B cell (primary cell): ENCODE data around the gene MYO16. TPM values are rescaled to one million over a fixed set of nuclear protein-coding genes. Genes with fewer than 3 reads are reported as not detected.

ENCODE experiments used
- ATAC-seq: fragments of 200-7000 bp; cut with Tn5 transposase; one replicate; pipeline ENCODE4 v1.10.0; 2021; ENCODE audit warnings: low read depth, mild to moderate bottlenecking, moderate number of reproducible peaks, moderate library complexity
- CTCF ChIA-PET: fragments of 350-600 bp; sonication (Branson Sonifier 250); formaldehyde crosslinking; loops from one replicate; lab custom pipeline; 2021; ENCODE audit warnings: antibody characterized with exemption, inconsistent platforms; lab: Charles Lee
- POLR2A ChIA-PET: fragments of 350-600 bp; sonication (Branson Sonifier 250); formaldehyde crosslinking; loops from one replicate; lab custom pipeline; 2021; ENCODE audit warnings: antibody characterized with exemption; lab: Charles Lee
- DNase-seq: peaks from one replicate; pipeline ENCODE4 v3.0.0; 2013
- H2AFZ ChIP-seq: 2 replicates; pipeline ENCODE4 v1.6.1; 2012; ENCODE audit warnings: mild to moderate bottlenecking, low read depth, low read length; ENCODE audit not compliant: insufficient read depth, poor library complexity, severe bottlenecking
- H3K27ac ChIP-seq, 2 donors: 1 replicate in 1 of 2; 2 replicates in 1 of 2; pipeline ENCODE4 v1.5.1; 2012 to 2013; ENCODE audit warnings: low read length in 2 of 2, mild to moderate bottlenecking in 2 of 2, moderate library complexity in 1 of 2
- H3K27me3 ChIP-seq, 4 experiments: fragments of 200-600 bp in 1 of 4; sonication (generic) in 1 of 4; replicated peaks in 1 of 4; 1 replicate in 2 of 4; 2 replicates in 2 of 4; pipeline versions ENCODE4 v1.6.1 to v1.7.0; 2013 to 2016; ENCODE audit warnings: low read length in 3 of 4, mild to moderate bottlenecking in 2 of 4, mixed read lengths in 1 of 4, moderate library complexity in 1 of 4; ENCODE audit not compliant: insufficient read depth in 4 of 4, control insufficient read depth in 3 of 4; ENCODE audit errors: control extremely low read depth in 1 of 4
- H3K36me3 ChIP-seq, 2 experiments: replicated peaks in 1 of 2; 1 replicate in 1 of 2; 2 replicates in 1 of 2; pipeline versions ENCODE4 v1.6.1 to v1.7.1; 2013; ENCODE audit warnings: low read length in 1 of 2; ENCODE audit not compliant: insufficient read depth in 2 of 2, control insufficient read depth in 1 of 2; ENCODE audit errors: control extremely low read depth in 1 of 2, extremely low read depth in 1 of 2
- H3K4me1 ChIP-seq, 2 donors: fragments of 200-600 bp in 1 of 2; sonication (generic) in 1 of 2; 1 replicate in 1 of 2; 2 replicates in 1 of 2; pipeline versions ENCODE4 v1.5.1 to v1.6.1; 2013 to 2017; ENCODE audit warnings: low read length in 2 of 2; ENCODE audit not compliant: control insufficient read depth in 2 of 2, insufficient read depth in 2 of 2
- H3K4me2 ChIP-seq: replicated peaks from 2 replicates; pipeline ENCODE3; 2012; ENCODE audit warnings: mild to moderate bottlenecking, low read depth, low read length; ENCODE audit not compliant: poor library complexity, severe bottlenecking
- H3K4me3 ChIP-seq, 5 experiments: fragments of 200-600 bp in 1 of 5; sonication (generic) in 1 of 5; 1 replicate in 3 of 5; 2 replicates in 2 of 5; pipeline versions ENCODE4 v1.5.1 to v1.7.0; 2011 to 2016; ENCODE audit warnings: low read length in 4 of 5, mild to moderate bottlenecking in 4 of 5, low read depth in 2 of 5, control low read depth in 1 of 5, moderate library complexity in 1 of 5; ENCODE audit not compliant: insufficient read depth in 1 of 5; ENCODE audit errors: control extremely low read depth in 1 of 5, extremely low read depth in 1 of 5
- H3K79me2 ChIP-seq: fragments of 200-600 bp; sonication (generic); one replicate; pipeline ENCODE4 v1.6.0; 2016; ENCODE audit warnings: low read length; ENCODE audit not compliant: control insufficient read depth, insufficient read depth
- H3K9ac ChIP-seq: fragments of 200-600 bp; sonication (generic); 2 replicates; pipeline ENCODE4 v1.6.1; 2017; ENCODE audit warnings: mild to moderate bottlenecking, low read length, moderate library complexity
- H3K9me3 ChIP-seq, 3 donors: one replicate each; pipeline versions ENCODE4 v1.6.1 to v1.7.1; 2013; ENCODE audit warnings: low read length in 2 of 3; ENCODE audit not compliant: control insufficient read depth in 2 of 3, insufficient read depth in 1 of 3; ENCODE audit errors: control extremely low read depth in 1 of 3
- H4K20me1 ChIP-seq: 2 replicates; pipeline ENCODE4 v1.6.0; 2012; ENCODE audit warnings: mild to moderate bottlenecking, low read length; ENCODE audit not compliant: insufficient read depth, control insufficient read depth, poor library complexity, severe bottlenecking
- H3K27ac Mint-ChIP-seq: one replicate; pipeline ENCODE4 v1.8.0; 2021; ENCODE audit warnings: mixed read lengths
- H3K27me3 Mint-ChIP-seq: one replicate; pipeline ENCODE4 v1.8.0; 2021; ENCODE audit warnings: mixed read lengths
- H3K4me1 Mint-ChIP-seq: one replicate; pipeline ENCODE4 v1.8.0; 2021; ENCODE audit warnings: mixed read lengths
- H3K4me3 Mint-ChIP-seq: one replicate; pipeline ENCODE4 v1.8.0; 2021; ENCODE audit warnings: mixed read lengths
- H3K9me3 Mint-ChIP-seq: one replicate; pipeline ENCODE4 v1.8.0; 2022; ENCODE audit warnings: mixed read lengths; ENCODE audit not compliant: insufficient read depth
- CTCF ChIP-seq: fragments of 200-600 bp; IDR thresholded peaks from one replicate; pipeline ENCODE4 v1.8.0; 2022; ENCODE audit warnings: antibody characterized with exemption, mild to moderate bottlenecking
- EZH2 ChIP-seq: IDR thresholded peaks from 2 replicates; pipeline ENCODE4 v1.6.1; 2012; ENCODE audit warnings: borderline replicate concordance, low read depth, mild to moderate bottlenecking, moderate library complexity, low read length; ENCODE audit not compliant: insufficient read depth, poor library complexity, severe bottlenecking
- WGBS: methylation state at CpG from one replicate; pipeline ENCODE4 v1.1.5; 2013; ENCODE audit warnings: missing lambda C conversion rate; ENCODE audit not compliant: insufficient coverage; 5-methylcytosine and 5-hydroxymethylcytosine counted together
- intact Hi-C: fragments of 100-400 bp; cut with micrococcal nuclease; formaldehyde crosslinking; loops from one replicate; pipeline ENCODE4 v1.10.0; 2022
- polyA plus RNA-seq: library from polyadenylated mRNA; depleted of rRNA; stranded (reverse); fragments of >200 nt; gene quantifications from 2 replicates; pipeline ENCODE4 v1.2.3, GENCODE V29; 2012
- total RNA-seq, 2 donors: library from RNA; stranded (reverse); fragments of 120-200 nt in 1 of 2; gene quantifications; 1 replicate in 1 of 2; 2 replicates in 1 of 2; pipeline versions ENCODE4 v1.2.3 to v1.2.4, GENCODE V29; 2013 to 2022

Gene MYO16
- total and polyA plus RNA-seq, 2 donors (not counting 1 experiment from before 2014, with no cell fraction given): not detected

DNA sequence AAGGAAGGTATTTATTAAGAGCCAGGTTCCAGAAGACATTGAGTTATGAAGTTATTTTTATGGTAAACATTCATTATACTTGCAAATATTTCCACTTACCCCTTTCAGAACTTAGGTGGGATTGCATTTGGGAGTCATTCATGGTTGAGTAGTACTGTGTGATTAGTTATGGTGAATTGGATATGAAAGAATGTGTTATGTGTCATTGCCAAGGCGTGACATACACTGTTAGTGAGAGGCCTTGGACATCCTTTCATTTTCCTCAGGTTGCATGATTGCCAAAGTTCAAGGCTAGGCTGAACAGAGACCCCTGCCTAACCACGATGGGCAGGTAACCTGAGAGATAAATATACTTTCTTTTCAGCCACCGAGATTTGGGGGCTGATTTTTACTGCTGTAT, 40.9 kb upstream of the MYO16 start:
- Histone ChIP-seq H3K36me3 (no peaks in the 10 kb centered on the region), H3K4me3 (no peak overlapping the region), H2AFZ (no peak overlapping the region), H3K4me2 (no peak overlapping the region), H3K79me2 (no peaks in the 10 kb centered on the region), H3K9ac (no peak overlapping the region), H3K4me1 (no peaks in the 10 kb centered on the region), H3K27me3 (no peaks in the 10 kb centered on the region), H4K20me1 (no peaks in the 10 kb centered on the region), H3K9me3 (peaks cover 0 to under 1% (median 0%) of the 10 kb centered on the region in 3 donors), H3K27ac (no peak overlapping the region)
- DNase-seq: no peak
- CTCF ChIA-PET: no interaction called here
- H3K4me3 Mint-ChIP-seq: no peak overlapping the region
- TF ChIP-seq CTCF (no peak), EZH2 (no peak)
- no peaks in the 10 kb centered on the region for H3K9me3 Mint-ChIP-seq
- H3K27me3 Mint-ChIP-seq: no peaks in the 10 kb centered on the region
- no peak for ATAC-seq
- POLR2A ChIA-PET: no interaction called here
- WGBS: 62% methylated on average over 3 of the region's 3 CpGs
- H3K27ac Mint-ChIP-seq: no peak overlapping the region
- intact Hi-C loops: no loop called here
- no peaks in the 10 kb centered on the region for H3K4me1 Mint-ChIP-seq

- H2AFZ ChIP-seq: no peak overlapping the region
- H3K4me2 ChIP-seq: no peak overlapping the region
- Mint-ChIP-seq H3K27ac (no peak overlapping the region), H3K27me3 (no peaks in the 10 kb centered on the region), H3K4me3 (no peak overlapping the region), H3K4me1 (no peaks in the 10 kb centered on the region), H3K9me3 (no peaks in the 10 kb centered on the region)
- no peak for ATAC-seq
- peaks cover 0 to 3% (median 0%) of the 10 kb centered on the region in 3 donors for H3K9me3 ChIP-seq
- TF ChIP-seq CTCF (no peak), EZH2 (no peak)
- intact Hi-C loops: no loop called here
- DNase-seq: no peak
- H3K27ac ChIP-seq: no peak overlapping the region
- 21% methylated on average over 3 of the region's 3 CpGs for WGBS
- H3K36me3 ChIP-seq: no peaks in the 10 kb centered on the region
- CTCF ChIA-PET: no interaction called here
- no peak overlapping the region for H3K4me3 ChIP-seq
- H3K27me3 ChIP-seq: no peaks in the 10 kb centered on the region
- POLR2A ChIA-PET: no interaction called here
- H3K9ac ChIP-seq: no peak overlapping the region
- H4K20me1 ChIP-seq: no peaks in the 10 kb centered on the region
- H3K79me2 ChIP-seq: no peaks in the 10 kb centered on the region
- H3K4me1 ChIP-seq: no peaks in the 10 kb centered on the region
Observed at GRCh38 chr13:108594153-108594552, 35.3 kb upstream of the MYO16 start.
